Bronchial epithelial cell (primary cell): Measurements from ENCODE around the gene PCNX2. TPM values are rescaled to one million over a fixed set of nuclear protein-coding genes. Genes with fewer than 3 reads are reported as not detected.
A peak's percentile ranks its signal among the peaks of the same experiment; 100 is the strongest.

Source experiments
- DNase-seq: peaks from one replicate; pipeline ENCODE4 v3.0.0-alpha.2; 2010; ENCODE audit warnings: low read depth
- FAIRE-seq: peaks from 2 replicates; lab custom pipeline; 2011; peaks lifted over from hg19 to GRCh38; lab: Jason Lieb, UNC
- H3K27me3 ChIP-seq: 2 replicates; pipeline ENCODE4 v1.5.1; 2011; ENCODE audit warnings: low read length; ENCODE audit not compliant: control insufficient read depth, insufficient read depth
- H3K36me3 ChIP-seq: 2 replicates; pipeline ENCODE4 v1.5.1; 2011; ENCODE audit warnings: low read length; ENCODE audit not compliant: control insufficient read depth, insufficient read depth
- H3K4me3 ChIP-seq: 2 replicates; pipeline ENCODE4 v1.5.1; 2011; ENCODE audit warnings: mild to moderate bottlenecking, low read depth, low read length, control low read depth
- CTCF ChIP-seq: IDR thresholded peaks from 2 replicates; pipeline ENCODE4 v1.5.1; 2011; ENCODE audit warnings: mild to moderate bottlenecking, moderate library complexity, low read length, control low read depth, inconsistent platforms; ENCODE audit not compliant: insufficient read depth, severe bottlenecking
- total RNA-seq: library from RNA; depleted of rRNA; stranded (reverse); fragments of >200 nt; gene quantifications from 2 replicates; pipeline ENCODE4 v1.2.1, GENCODE V29; 2014

The PCNX2 gene
- total RNA-seq, 1 donor from 2014 or later, result 30.3 TPM

- FAIRE-seq, result no peak
- Histone ChIP-seq H3K36me3 (peaks cover 4% of the 10 kb centered on the region), H3K4me3 (no peak overlapping the region), H3K27me3 (no peaks in the 10 kb centered on the region)
- no peak for TF ChIP-seq CTCF
- DNase-seq, result no peak
Observed at GRCh38 chr1:232958067-232958466, 337.5 kb downstream of the PCNX2 start.

- no peak for FAIRE-seq
- no peak for TF ChIP-seq CTCF
- no peak for DNase-seq
- H3K27me3 ChIP-seq, result no peaks in the 10 kb centered on the region
- H3K36me3 ChIP-seq, result peaks cover 4% of the 10 kb centered on the region
- H3K4me3 ChIP-seq, result no peak overlapping the region
Observed at GRCh38 chr1:232956081-232956480, 339.4 kb downstream of the PCNX2 start.

GRCh38 chr1:232954594-232955365 is 340.7 kb downstream of the PCNX2 start:
- FAIRE-seq, result no peak

GRCh38 chr1:232952514-232953499 is 342.7 kb downstream of the PCNX2 start:
- TF ChIP-seq CTCF, result peak; percentile 86
- Histone ChIP-seq H3K27me3 (no peaks in the 10 kb centered on the region), H3K4me3 (no peak overlapping the region), H3K36me3 (peaks cover 2% of the 10 kb centered on the region)
- DNase-seq, result peak; percentile 86
- FAIRE-seq, result peak; percentile 75

More at GRCh38 chr1:232954594-232955365, 340.7 kb downstream of the PCNX2 start:
- TF ChIP-seq CTCF, result no peak
- no peaks in the 10 kb centered on the region for H3K27me3 ChIP-seq
- H3K4me3 ChIP-seq, result no peak overlapping the region
- peaks cover 4% of the 10 kb centered on the region for H3K36me3 ChIP-seq
- DNase-seq, result no peak

- TF ChIP-seq CTCF, result no peak
- Histone ChIP-seq H3K4me3 (peak overlapping the region; percentile 88), H3K36me3 (peaks cover 2% of the 10 kb centered on the region), H3K27me3 (no peaks in the 10 kb centered on the region)
- FAIRE-seq, result no peak
- DNase-seq, result no peak
Observed at GRCh38 chr1:232951605-232952004, 343.9 kb downstream of the PCNX2 start.
